GM08714 (cell line): ENCODE measurements around the gene STX11.

ENCODE experiments used
- H3K4me3 ChIP-seq: fragments of 200-500 bp; sonication (Bioruptor generic); 2 replicates; pipeline ENCODE4 v1.5.1; 2014; ENCODE audit warnings: mild to moderate bottlenecking, low read length, inconsistent platforms
- ZNF274 ChIP-seq: IDR thresholded peaks from 2 replicates; pipeline ENCODE4 v1.6.1; 2012; ENCODE audit warnings: mild to moderate bottlenecking, low read depth, low read length

Gene STX11

DNA sequence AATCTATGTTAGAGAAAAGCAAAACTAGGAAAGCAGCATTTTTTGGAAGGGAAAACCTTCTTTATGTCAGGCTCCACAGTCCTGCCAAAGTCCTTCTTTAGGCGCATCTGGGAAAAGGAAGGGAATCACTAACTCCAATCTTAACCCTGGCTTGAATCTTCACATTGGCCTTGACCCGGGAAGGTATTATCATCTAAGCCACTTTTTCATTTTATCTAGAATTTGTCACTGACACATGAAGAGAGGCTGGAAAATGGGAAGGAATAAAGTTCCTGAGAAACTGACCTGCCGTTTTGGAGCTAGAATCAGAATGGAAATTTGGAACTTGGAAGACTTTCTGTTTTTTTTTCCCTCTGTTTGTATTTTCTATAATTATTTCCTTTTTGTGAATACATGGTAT, 81.4 kb downstream of the STX11 start:
- no peak for TF ChIP-seq ZNF274
- H3K4me3 ChIP-seq, result no peak overlapping the region

DNA sequence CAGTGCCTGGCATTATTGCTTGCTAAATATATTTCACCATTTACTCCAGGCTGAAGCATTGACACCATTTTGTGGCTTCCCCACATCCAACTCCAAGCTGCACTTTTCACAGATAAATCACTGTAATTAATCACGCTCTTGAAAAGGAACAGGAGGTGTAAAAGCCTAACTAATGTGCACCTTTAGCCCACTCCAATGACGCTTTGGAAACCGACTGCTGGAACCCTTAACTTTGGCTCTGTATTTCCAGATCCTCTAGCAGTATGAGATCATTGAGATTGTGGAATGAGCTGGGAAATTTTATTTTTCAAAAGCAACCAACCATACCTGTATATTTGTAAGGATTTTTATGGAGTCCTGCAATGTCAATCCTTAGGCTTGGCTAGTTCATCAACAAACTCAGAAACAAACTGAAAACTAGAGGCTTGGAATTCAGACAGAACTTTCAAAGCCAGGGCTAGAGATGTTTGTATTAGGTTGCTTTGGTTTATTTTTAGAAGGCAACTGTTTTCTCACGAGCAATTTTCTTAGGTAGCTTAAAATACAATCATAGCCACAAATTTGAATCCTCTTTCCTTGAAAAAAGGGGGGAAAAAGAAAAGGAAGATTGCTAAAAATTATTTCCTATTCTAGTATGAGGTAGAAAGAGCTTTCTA, 82.0 kb downstream of the STX11 start:
- TF ChIP-seq ZNF274, result no peak
- H3K4me3 ChIP-seq, result no peak overlapping the region

DNA sequence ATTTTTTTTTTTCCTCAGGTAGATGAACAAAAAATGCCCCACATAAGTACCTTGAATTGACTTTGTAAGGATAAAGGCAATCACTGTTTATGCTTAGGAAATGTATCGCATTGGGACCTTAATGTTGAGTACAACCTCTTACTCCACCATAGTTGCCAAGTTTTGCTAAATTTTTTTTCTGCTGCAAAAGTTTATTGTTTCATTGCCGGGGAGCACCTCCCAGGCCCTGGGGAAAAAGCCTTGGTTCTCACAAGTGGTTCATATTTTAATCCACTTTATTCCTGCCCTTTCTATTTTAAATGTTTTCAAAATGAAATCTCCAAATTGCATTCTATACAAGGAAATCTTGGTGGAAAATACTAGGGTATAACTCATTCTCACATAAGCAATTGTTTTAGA, 82.5 kb downstream of the STX11 start:
- H3K4me3 ChIP-seq, result no peak overlapping the region
- TF ChIP-seq ZNF274, result no peak

DNA sequence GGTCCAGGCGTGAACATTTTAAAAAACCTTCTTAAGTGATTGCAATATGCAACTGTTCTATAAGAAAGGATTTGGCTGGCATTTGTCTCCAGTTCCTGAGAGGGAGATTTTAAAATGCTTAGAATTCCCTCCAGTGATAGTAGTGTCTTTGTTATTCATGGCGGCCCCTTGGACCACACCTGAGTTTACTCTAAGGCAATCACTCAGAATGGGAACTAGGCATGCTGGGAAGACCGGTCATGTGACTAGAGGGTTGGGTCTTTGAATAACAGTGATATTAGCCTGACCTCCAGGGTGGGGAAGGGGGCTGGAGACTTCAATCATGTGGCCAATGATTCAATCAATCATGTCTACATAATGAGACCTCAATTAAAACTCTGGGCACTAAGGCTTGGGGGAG, 84.1 kb downstream of the STX11 start:
- TF ChIP-seq ZNF274, result no peak
- H3K4me3 ChIP-seq, result no peak overlapping the region

DNA sequence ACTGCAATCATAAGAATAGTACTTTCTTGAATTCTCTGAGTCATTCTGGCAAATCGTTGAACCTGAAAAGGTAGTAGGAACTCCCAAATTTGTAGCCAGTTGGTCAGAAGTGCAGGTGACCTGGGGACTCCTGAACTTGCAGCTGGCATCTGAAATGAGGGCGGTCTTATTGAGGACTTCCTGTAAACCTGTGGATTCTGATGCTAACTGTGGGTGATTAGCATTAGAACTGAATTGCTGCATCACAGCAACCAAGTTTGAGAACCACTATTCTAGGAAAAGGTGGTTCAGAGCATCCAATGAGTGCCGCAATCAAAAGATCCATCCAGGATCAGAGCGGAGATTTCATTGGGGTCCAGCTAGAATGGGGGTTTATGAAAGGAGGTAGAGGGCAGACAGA, 84.6 kb downstream of the STX11 start:
- H3K4me3 ChIP-seq, result no peak overlapping the region
- TF ChIP-seq ZNF274, result no peak
